Fibroblast of skin of left biceps (primary cell): ENCODE data around the gene ERC2.

Experiments
- DNase-seq, 2 experiments: peaks; one replicate each; pipeline ENCODE4 v3.0.0-alpha.2; 2013; ENCODE audit warnings: low read depth in 2 of 2

ERC2 gene

DNA sequence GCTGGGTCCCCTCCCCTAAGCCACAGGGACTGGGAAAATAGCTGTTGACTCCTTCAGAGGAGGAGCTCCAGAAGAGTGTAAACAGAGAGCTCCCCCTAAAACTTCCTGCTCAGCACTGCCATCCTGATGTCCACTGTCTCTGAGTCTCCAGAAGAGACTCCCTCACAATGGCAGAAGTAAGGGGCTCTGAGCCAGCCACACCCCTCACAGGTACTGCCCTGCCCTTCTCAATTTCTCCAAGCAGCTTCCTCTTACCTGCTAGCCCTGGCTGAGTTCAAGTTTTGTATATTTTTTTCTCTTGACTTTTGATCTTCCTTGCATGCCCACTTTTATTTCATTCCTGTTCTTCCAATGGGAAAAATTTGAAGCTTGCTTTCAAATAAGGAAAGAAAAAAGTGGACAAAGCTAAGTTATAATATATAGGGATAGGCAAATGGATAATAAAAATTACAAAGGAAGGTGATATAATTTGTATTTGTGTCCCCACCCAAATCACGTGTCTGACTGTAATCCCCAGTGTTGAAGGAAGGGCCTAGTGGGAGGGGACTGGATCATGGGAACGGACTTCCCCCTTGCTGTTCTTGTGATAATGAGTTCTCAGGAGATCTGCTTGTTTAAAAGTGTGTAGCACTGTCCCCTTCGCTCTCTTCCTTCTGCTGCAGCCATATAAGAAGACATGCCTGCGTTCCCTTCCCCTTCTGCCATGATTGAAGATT lies 539.0 kb downstream of the ERC2 start:
- no peak for DNase-seq

DNA sequence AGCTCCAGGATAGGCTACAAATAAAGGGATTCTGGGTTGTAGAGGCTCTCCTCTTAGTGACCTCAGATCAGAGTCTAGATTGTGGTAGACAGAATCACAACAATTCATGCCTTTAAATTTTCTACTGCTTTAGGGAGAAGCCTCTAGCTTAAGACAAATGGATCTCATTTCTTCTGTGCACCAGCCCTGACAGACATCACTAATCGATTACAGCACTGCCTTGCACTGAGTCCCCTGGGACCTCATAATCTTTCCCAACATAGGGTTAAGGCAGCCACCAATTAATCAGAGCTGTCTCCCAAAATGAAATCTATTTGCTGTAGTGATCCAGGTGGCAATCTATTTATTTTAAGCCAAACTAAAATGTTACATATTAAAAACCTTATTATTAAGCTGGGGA lies 544.6 kb downstream of the ERC2 start:
- no peak for DNase-seq

DNA sequence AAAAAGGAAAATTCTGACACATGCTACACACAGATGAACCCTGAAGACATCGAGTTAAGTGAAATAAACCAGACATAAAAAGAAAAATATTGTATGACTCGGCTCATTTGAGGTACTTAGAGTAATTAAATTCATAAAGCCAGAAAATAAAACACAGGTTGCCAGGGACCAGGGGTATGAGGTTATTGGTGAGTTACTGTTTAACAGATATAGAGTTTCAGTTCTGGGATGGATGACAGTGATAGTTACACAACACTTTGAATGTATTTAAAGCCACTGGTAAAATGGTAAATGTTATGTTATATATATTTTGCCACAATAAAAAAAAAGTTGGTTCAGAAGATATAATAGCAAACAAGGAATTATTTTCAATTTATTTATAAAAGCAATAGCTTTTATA lies 545.1 kb downstream of the ERC2 start:
- DNase-seq, result no peak

DNA sequence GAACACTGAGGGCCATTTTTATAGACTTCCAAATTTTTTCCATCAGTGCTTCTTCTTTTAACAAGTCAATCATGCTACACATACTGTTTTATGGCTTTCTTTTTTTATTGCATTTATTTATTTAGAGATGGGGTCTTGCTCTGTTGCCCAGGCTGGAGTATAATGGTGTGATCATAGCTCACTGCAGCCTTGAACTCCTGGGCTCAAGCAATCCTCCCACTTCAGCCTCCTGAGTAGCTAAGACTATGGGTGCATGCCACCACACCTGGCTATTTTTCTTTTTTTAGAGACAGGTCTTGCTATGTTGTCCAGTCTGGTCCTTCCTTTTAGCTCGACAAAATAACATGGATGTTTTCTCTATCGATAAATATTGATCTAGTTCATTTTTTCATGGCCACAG lies 555.4 kb downstream of the ERC2 start:
- no peak for DNase-seq

DNA sequence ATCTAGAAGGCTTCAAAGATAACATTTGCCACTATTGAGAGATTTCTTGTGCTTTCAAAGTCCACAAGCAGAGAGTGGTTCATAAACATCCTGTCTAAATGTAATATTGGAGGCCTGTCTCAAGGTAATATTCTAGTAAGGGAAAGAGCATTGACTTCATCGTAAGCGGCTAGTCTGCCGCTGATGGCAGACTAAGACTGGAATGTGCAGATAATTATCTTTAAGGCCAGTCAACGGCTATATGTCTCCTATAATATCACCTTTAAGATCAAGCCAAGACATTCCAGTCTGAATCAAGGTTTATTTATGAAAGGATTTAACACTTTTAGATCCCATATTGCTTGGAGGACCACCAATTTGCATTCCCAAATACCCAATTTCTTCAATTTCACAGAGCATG lies 557.0 kb downstream of the ERC2 start:
- DNase-seq, result no peak

DNA sequence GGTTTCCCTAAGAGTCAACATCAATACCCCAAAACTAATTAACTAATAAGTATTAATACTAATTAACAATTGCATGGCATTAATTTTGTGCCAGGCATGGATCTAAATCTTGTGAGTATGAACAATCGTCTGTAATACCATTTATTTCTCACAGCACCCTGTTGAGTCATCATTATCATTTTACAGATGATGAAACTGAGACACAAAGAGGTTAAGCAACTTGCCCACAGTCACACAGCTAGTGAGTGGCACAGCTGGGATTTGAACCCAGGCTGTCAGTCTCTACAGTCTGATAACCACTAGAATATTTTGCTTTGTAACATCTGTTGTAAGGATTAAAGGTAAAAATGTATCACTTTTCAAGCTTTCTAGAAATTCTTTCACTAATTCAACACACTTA lies 557.7 kb downstream of the ERC2 start:
- no peak for DNase-seq

DNA sequence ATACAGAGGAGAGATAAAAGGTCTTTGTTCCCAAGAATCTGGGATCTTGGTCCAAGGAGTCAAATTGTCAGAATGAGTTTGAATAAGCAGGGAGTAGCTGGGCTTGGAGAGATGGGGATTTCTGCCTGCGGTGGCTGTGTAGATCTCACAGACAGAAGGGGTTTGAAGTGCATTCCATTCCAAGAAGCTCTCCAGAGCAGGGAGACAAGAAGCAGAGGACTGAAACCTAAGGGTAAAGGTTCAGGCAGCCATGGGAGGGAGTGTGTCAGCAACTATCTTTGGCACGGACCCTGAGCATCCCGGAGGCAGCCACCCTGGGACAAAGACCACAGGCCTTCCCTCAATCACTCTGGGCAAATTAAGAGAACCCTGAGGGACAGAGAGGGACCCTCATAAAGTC lies 558.9 kb downstream of the ERC2 start:
- DNase-seq, result no peak

DNA sequence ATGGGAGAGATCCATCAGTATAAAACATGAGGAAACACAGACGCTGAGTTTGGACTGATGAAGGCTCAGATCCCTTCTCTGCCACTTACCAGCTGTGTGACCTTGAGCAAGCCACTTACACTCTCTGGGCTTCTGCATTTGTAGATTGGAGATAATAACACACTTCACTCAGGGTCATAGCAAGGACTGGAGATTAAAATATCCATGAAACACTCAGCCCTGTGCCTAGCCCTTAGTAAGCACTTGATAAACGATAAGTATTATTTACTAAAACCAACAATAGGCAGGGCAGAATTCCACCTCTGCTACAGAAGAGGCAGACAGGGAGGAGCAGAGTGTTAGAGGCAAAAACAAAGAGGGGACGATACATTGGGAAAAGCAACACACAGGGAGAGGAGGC lies 560.7 kb downstream of the ERC2 start:
- no peak for DNase-seq

DNA sequence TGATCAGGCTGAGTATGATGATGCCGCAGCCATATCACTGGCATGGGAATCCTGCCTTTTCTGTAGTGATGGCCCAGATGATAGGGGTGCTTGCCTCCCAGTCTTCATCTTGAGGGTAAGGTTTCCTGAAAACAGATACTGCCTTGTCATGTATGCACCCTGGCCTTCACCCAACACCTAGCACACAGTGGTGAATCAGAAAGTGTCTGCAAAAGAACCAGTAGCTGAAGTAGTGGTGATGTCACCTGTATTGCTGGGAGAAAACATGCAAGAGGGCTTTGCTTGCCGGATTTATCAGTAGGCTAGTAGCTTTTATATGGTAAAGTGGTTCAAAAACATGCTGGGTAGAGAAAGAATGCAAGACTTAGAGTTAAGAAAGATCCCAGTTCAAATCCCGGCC lies 561.4 kb downstream of the ERC2 start:
- DNase-seq, result no peak

DNA sequence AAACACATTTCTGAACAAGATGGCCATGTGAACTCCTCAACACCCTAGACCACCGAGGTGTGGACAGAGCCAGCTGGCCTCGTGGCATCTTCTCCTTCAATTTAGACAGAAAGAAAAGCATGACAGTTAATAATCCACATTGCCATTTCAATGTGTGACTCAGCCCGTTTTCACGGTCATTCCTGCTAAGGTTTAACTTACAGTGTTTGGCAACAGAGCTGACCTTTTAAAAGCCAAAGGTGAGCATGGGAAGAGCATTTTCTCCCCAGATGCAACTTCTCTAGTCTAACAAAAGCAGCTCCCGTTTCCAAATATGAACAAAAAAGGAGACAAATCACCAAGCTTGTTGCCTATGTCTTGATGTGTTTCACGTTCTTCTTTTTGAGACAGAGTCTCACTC lies 563.6 kb downstream of the ERC2 start:
- DNase-seq, result no peak

DNA sequence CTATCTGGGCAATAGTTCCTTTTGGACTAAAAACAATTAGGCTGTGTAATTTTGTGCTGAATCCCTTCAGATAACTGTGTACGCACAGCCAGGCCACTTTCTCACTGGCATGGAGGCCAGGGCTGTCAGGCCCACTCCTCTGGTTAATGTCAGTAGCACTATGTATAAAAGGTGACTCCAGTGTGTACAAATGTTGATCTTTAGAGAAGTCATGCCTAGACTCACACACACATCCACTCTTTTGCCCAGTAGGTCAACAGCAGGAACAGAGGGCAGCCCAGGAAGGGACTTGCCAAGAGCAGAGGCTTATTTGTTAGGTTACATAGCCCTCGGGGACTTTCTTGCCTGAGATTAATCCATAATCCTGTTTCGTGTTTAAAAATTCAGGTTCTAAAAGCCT lies 564.6 kb downstream of the ERC2 start:
- no peak for DNase-seq

DNA sequence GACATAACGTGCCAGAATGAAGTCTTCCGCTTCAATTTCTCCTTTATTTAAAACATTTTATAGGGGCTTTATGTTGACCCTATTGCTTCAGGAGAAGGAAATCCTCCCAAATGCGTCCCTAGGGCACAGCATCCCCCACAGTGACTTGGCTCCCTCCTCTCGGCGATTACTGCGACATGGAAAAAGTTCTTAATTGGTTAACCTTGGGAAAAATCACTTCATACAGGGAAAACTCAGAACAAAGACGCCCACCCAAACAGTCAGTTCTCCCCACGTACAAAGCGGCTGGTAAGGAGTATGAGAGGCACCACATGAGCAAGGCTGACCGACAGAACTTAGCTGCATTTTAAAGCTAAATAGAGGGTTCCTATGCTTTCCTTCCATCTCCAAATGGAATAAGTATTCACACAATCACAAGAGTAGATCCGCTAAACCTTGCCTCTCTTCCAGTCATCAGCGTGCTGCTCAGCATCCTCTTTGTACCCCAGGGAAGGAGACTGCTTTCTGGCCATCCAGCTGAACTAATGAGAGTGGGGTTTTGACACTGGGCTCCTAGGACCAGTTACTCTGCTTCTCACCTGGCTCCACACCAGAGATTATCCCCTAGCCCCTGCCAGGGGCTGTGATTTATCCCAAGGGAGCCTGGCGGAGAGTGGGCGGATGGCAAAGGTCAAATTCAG lies 565.9 kb downstream of the ERC2 start:
- no peak for DNase-seq

DNA sequence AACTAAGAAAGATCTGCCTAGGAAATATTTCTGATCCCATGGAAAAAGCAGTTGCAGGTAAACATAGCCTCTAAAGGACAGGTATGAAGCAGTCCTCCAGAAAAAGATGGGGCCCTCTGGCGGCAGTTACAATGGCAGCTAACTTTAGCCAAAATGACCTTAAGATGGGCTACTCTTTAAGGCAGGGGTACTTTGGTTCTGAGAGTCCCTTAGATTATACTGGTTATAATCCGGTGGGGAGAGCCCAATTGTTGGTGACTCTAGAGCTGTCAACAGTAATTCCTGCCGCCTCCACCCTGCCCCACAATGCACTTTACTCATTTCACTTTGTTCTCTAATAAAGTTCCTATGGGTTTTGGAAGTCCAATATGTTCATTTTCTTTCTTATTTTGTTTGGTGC lies 568.4 kb downstream of the ERC2 start:
- no peak for DNase-seq

DNA sequence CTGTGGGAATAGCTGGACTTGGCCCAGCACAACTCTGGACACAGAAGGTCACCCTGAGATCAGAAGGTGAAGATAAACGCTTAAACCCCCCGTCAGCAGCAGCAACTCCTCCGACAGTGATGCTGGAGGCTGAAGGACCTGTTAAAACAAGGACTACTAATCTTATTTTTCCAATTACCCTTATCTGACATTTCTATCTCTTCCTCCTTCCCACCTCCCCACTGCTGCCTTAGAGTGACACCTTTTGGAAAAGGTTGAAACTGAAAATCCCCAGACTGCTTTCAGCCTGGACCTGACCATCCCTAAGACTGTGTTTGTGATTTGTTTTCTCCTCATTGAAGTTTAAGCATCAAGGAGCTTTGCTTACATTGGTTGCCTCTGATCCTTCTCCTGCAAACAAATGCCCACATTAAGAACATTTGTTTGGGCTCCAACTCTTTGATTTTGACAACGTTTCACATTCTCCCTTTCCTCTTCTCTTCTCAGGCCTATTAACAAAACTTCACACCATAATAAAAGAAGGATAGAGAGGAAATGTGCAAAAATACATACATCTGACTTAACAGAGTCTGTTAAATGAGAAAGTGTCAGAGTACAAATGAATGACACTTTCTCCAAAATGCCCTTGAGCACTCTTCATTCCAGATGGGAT lies 570.6 kb downstream of the ERC2 start:
- no peak for DNase-seq

DNA sequence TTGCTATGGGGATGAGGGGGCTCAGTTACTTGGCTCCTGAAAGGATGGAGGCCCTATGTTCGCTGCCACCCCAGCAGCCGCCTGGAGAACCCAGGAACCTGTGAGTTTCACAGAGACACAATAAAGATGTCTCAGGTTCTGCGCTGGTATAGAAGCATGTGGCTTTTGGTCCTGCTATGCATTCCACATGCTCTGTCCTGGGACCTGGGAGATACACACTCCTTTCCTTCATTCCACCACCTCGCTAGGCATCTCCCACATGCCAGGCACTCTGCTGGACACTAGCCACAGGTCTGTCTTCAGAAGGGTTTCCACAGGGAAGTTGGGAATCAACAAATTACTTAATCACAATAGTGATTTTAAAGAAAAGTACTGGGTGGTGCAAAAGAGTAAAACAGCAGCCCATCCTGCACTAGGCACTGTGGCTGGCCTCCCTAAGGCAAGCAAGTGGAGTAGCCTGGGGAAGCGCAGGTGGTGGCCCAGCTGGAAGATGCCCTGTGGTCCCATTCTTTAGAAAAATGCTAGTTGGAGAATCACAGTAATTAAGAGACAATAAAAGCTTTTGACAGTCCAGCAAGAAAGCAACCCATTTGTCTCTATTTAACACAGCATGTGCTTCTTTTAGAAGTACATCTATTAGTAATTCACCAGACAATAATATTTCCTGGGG lies 572.2 kb downstream of the ERC2 start:
- DNase-seq, result no peak

DNA sequence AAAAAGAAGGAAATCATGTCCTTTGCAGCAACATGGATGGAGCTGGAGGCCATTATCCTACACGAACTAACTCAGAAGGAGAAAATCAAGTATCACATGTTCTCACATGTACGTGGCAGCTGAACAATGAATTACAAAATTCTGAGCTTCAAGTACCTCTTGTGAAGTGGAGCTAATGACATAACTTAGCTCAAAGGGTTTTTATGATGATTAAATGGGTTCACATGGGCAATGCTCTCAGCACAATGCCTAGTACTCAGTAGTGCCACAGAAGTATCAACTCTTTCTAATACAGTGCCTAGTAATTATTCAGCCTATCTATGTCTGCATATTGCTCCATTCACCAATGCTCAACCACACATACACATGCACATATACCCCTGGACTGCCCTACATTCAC lies 573.7 kb downstream of the ERC2 start:
- no peak for DNase-seq

DNA sequence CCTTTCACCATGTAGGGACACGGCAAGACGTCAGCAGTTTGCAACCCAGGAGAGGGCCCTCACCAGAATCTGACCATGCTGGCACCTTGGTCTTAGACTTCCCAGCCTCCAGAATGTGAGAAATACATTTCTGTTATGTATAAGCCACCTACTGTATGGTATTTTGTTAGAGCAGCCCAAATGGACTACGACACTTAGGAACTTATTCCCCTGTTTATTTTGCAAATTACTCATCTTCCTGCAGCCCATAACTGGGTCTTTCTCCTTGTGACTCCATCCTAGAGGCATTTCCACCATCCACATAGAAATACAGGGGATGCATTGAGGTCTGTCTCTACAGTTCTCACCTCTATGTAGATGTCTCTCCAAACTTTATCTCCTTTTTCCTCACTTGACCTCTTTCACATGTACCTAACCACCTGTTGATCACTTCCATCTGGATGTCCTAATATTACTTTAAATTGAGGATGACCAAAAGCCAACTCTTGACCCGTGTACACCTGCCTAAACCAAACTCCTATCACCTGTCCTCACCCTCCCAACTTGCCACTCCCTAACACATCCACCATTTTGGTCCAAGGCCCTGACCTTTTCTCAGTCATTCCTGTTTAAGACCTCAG lies 575.1 kb downstream of the ERC2 start:
- DNase-seq, result no peak

DNA sequence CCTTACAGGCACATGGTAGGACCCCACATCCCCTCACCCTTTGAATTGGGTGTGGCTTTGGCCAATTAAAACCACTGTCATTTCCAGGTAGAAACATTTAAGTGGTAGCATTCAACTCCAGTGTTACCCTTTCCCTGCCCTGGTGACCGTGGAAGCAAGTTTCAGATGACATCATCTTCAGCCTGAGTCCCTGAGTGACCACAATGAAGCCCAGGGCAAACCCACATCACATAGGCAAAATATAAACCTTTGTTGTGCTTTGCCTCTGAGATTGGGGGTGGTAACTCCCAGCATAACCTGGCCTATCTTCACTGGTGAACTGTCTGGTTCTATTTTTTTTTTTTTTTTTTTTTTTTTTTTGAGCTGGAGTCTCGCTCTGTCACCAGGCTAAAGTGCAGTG lies 577.2 kb downstream of the ERC2 start:
- no peak for DNase-seq

DNA sequence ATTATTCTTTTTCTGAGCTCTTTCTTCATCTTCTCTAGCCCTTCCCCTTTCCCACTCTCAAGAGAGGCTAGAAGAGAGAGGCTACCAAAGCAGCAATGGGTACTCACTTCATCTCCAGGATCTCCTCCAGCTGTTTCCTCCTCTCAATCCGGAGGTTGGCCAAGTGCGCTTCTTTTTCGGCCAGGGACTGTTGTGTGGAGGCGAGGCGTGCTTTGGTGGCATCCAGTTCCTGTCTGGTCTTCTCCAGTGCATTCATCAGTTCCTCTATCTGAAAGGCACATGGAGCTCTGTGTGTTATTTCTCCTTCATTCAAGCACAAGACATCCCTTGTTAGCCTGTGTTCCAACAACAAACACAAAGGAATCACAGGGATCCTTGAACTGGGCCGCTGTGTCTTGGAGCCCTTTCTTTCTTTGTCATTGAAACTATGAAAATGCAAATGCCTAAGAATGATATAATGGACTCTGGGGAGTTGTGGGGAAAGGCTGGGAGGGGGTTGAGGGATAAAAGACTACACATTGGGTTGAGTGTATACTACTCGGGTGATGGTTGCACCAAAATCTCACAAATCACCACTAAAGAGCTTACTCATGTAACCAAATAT lies 579.9 kb downstream of the ERC2 start:
- DNase-seq, result no peak

DNA sequence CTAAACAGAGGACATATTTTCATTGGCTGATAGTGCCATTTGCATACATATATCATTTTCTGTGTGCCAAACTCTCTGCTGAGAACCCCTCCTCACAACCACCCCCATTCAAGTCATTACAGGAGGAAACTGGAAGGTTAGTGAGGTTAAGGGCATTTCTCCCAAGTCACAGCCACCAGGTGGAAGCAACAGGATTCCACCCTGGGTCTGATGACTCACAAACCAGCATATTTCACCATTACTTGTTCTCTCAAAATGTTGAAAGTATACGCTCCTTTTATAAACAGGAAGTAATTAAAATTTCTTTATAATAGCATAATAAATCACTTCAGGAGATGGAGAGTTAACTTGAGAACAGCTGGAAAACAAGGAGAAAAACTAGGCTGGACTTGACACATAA lies 582.5 kb downstream of the ERC2 start:
- DNase-seq, result peak in 1 of 2 experiments; percentile 15

DNA sequence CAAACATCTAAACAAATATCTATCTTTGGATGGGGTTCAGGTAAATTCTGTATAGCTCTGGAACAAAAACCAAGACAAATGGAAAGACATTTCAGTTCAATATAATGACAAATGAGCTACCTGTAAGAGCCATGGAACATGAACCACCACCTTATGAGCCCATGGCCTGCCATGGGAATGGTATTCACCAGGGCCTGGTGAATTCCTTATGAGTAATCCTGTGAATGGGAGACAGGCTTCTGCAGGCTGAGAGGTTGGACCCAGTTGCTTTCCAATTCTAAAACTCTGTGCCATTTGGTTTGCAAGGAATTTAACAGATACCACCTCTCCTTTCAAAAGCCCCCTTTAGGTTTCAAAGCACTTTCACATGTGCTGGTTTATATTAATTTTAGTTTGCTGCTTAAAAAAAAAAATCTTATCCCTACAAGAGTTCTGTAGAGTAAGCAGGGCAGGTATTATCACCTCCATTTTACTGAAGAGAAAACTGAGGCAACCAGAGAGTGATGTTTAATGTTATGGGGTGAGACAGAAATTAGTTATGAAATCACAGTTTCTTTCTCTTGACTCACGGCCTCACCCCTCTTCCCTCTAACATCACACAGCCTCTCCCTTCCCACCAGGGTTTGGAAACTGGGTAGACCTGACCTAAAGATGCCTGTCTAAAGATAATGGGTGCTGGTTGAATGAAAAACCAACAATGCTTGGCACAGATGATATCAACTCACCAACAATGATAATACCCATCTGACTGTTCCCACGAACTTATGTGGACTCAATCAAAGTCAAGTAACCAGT lies 583.6 kb downstream of the ERC2 start:
- no peak for DNase-seq
